ENCODE measurements around the gene FAAP20. TPM values are rescaled to one million over a fixed set of nuclear protein-coding genes. Genes with fewer than 3 reads are reported as not detected.

Gene FAAP20
- total and polyA plus RNA-seq, 4 donors: 49.0 to 124 (median 60.5) TPM

GRCh38 chr1:2193514-2194281 lies 874 bp downstream of the FAAP20 start:
- H3K4me1 ChIP-seq (ENCODE audit: control insufficient read depth in 1 of 2, insufficient read depth in 2 of 2, low read length in 2 of 2): no peaks in the 10 kb centered on the region
- intact Hi-C loops (cut with DNase I): loop anchor here (2.0 to 10.0 kb wide), 4 partner anchors 187 to 394 kb away; partner anchors contain the start of genes PANK4 (in 1 of the 2) and PRXL2B (in 1 of the 2)
- no peaks in the 10 kb centered on the region for H3K36me3 ChIP-seq (ENCODE audit: control insufficient read depth in 1 of 2, insufficient read depth in 2 of 2, low read length in 1 of 2)
- ATAC-seq (ENCODE audit: low FRiP score): no peak
- DNase-seq: no peak
- H3K27me3 ChIP-seq (ENCODE audit: control insufficient read depth in 1 of 2, insufficient read depth in 2 of 2, low read length in 1 of 2): no peaks in the 10 kb centered on the region
- WGBS, 2 donors: 74% methylated on average over 43 to 44 of the region's 44 CpGs
- H3K4me3 ChIP-seq (ENCODE audit: low read length in 2 of 2): no peak overlapping the region
- peak overlapping the region in 1 of 2 donors; percentile 41 for H3K27ac ChIP-seq (ENCODE audit: low read depth in 1 of 2, low read length in 2 of 2)
- H3K9me3 ChIP-seq (ENCODE audit: control insufficient read depth, low read length): no peaks in the 10 kb centered on the region

GRCh38 chr1:2192031-2192995 lies 2.3 kb downstream of the FAAP20 start:
- no peaks in the 10 kb centered on the region for H3K9me3 ChIP-seq (ENCODE audit: control insufficient read depth, low read length)
- H3K4me3 ChIP-seq (ENCODE audit: low read length in 2 of 2): no peak overlapping the region
- ATAC-seq (ENCODE audit: low FRiP score) (no peak), DNase-seq (peak in 1 of 2 donors; percentile 53)
- peak overlapping the region in 1 of 2 donors; percentile 64 for H3K27ac ChIP-seq (ENCODE audit: low read depth in 1 of 2, low read length in 2 of 2)
- no peaks in the 10 kb centered on the region for H3K4me1 ChIP-seq (ENCODE audit: control insufficient read depth in 1 of 2, insufficient read depth in 2 of 2, low read length in 2 of 2)
- intact Hi-C loops (cut with DNase I): loop anchor here (5.0 to 10.0 kb wide), 3 partner anchors 335 to 395 kb away; partner anchors contain the start of genes PANK4 (in 1 of the 2) and PRXL2B (in 1 of the 2)
- H3K36me3 ChIP-seq (ENCODE audit: control insufficient read depth in 1 of 2, insufficient read depth in 2 of 2, low read length in 1 of 2): no peaks in the 10 kb centered on the region
- 19 to 24% methylated on average over 30 of the region's 30 CpGs for WGBS, 2 donors
- H3K27me3 ChIP-seq (ENCODE audit: control insufficient read depth in 1 of 2, insufficient read depth in 2 of 2, low read length in 1 of 2): no peaks in the 10 kb centered on the region

- no peak for ATAC-seq (ENCODE audit: low FRiP score)
- Histone ChIP-seq H3K27ac (ENCODE audit: low read depth in 1 of 2, low read length in 2 of 2) (peak overlapping the region; percentile 47 to 64), H3K4me3 (ENCODE audit: low read length in 2 of 2) (peak overlapping the region; percentile 13 to 47), H3K9me3 (ENCODE audit: control insufficient read depth, low read length) (no peaks in the 10 kb centered on the region), H3K36me3 (ENCODE audit: control insufficient read depth in 1 of 2, insufficient read depth in 2 of 2, low read length in 1 of 2) (no peaks in the 10 kb centered on the region), H3K4me1 (ENCODE audit: control insufficient read depth in 1 of 2, insufficient read depth in 2 of 2, low read length in 2 of 2) (no peaks in the 10 kb centered on the region), H3K27me3 (ENCODE audit: control insufficient read depth in 1 of 2, insufficient read depth in 2 of 2, low read length in 1 of 2) (no peaks in the 10 kb centered on the region)
- no peak for DNase-seq
- intact Hi-C loops (cut with DNase I): loop anchor here (5.0 to 10.0 kb wide), 3 partner anchors 337 to 397 kb away; partner anchors contain the start of genes PANK4 (in 1 of the 2) and PRXL2B (in 1 of the 2)
- 52 to 54% methylated on average over 19 of the region's 19 CpGs for WGBS, 2 donors
Observed at GRCh38 chr1:2190491-2190976, 4.0 kb downstream of the FAAP20 start.

- WGBS, 2 donors: 2 to 5% methylated on average over 65 of the region's 65 CpGs
- intact Hi-C loops (cut with DNase I): loop anchor here (5.0 to 10.0 kb wide), 4 partner anchors 338 to 455 kb away; partner anchors contain the start of genes PANK4 (in 1 of the 2) and PRXL2B (in 1 of the 2)
- DNase-seq: peak; percentile 94 to 96
- Histone ChIP-seq H3K27ac (ENCODE audit: low read depth in 1 of 2, low read length in 2 of 2) (peak overlapping the region; percentile 47 to 64), H3K9me3 (ENCODE audit: control insufficient read depth, low read length) (no peaks in the 10 kb centered on the region), H3K4me1 (ENCODE audit: control insufficient read depth in 1 of 2, insufficient read depth in 2 of 2, low read length in 2 of 2) (no peaks in the 10 kb centered on the region), H3K4me3 (ENCODE audit: low read length in 2 of 2) (peak overlapping the region; percentile 13 to 47), H3K36me3 (ENCODE audit: control insufficient read depth in 1 of 2, insufficient read depth in 2 of 2, low read length in 1 of 2) (no peaks in the 10 kb centered on the region), H3K27me3 (ENCODE audit: control insufficient read depth in 1 of 2, insufficient read depth in 2 of 2, low read length in 1 of 2) (no peaks in the 10 kb centered on the region)
- ATAC-seq (ENCODE audit: low FRiP score): peak; percentile 95
Observed at GRCh38 chr1:2189459-2190425, 4.8 kb downstream of the FAAP20 start.

GRCh38 chr1:2188336-2188735 lies 6.2 kb downstream of the FAAP20 start:
- Histone ChIP-seq H3K4me3 (ENCODE audit: low read length in 2 of 2) (no peak overlapping the region), H3K9me3 (ENCODE audit: control insufficient read depth, low read length) (no peaks in the 10 kb centered on the region), H3K27me3 (ENCODE audit: control insufficient read depth in 1 of 2, insufficient read depth in 2 of 2, low read length in 1 of 2) (no peaks in the 10 kb centered on the region), H3K36me3 (ENCODE audit: control insufficient read depth in 1 of 2, insufficient read depth in 2 of 2, low read length in 1 of 2) (no peaks in the 10 kb centered on the region), H3K27ac (ENCODE audit: low read depth in 1 of 2, low read length in 2 of 2) (no peak overlapping the region), H3K4me1 (ENCODE audit: control insufficient read depth in 1 of 2, insufficient read depth in 2 of 2, low read length in 2 of 2) (no peaks in the 10 kb centered on the region)
- WGBS, 2 donors: 87 to 91% methylated on average over 16 of the region's 16 CpGs
- intact Hi-C loops (cut with DNase I): loop anchor here in 1 of 2 donors (10.0 kb wide), 1 partner anchor 456 kb away; no protein-coding TSS in a partner anchor
- DNase-seq (no peak), ATAC-seq (ENCODE audit: low FRiP score) (no peak)

- ATAC-seq (ENCODE audit: low FRiP score) (no peak), DNase-seq (no peak)
- no peaks in the 10 kb centered on the region for H3K4me1 ChIP-seq (ENCODE audit: control insufficient read depth in 1 of 2, insufficient read depth in 2 of 2, low read length in 2 of 2)
- H3K4me3 ChIP-seq (ENCODE audit: low read length in 2 of 2): no peak overlapping the region
- intact Hi-C loops (cut with DNase I): loop anchor here in 1 of 2 donors (10.0 kb wide), 1 partner anchor 457 kb away; no protein-coding TSS in a partner anchor
- no peaks in the 10 kb centered on the region for H3K27me3 ChIP-seq (ENCODE audit: control insufficient read depth in 1 of 2, insufficient read depth in 2 of 2, low read length in 1 of 2)
- no peak overlapping the region for H3K27ac ChIP-seq (ENCODE audit: low read depth in 1 of 2, low read length in 2 of 2)
- H3K9me3 ChIP-seq (ENCODE audit: control insufficient read depth, low read length): no peaks in the 10 kb centered on the region
- WGBS, 2 donors: 83 to 86% methylated on average over 13 of the region's 13 CpGs
- H3K36me3 ChIP-seq (ENCODE audit: control insufficient read depth in 1 of 2, insufficient read depth in 2 of 2, low read length in 1 of 2): no peaks in the 10 kb centered on the region
Observed at GRCh38 chr1:2187619-2188018, 7.0 kb downstream of the FAAP20 start.

GRCh38 chr1:2186901-2187300 lies 7.7 kb downstream of the FAAP20 start:
- Histone ChIP-seq H3K36me3 (ENCODE audit: control insufficient read depth in 1 of 2, insufficient read depth in 2 of 2, low read length in 1 of 2) (no peaks in the 10 kb centered on the region), H3K4me3 (ENCODE audit: low read length in 2 of 2) (no peak overlapping the region), H3K4me1 (ENCODE audit: control insufficient read depth in 1 of 2, insufficient read depth in 2 of 2, low read length in 2 of 2) (no peaks in the 10 kb centered on the region), H3K27me3 (ENCODE audit: control insufficient read depth in 1 of 2, insufficient read depth in 2 of 2, low read length in 1 of 2) (no peaks in the 10 kb centered on the region), H3K27ac (ENCODE audit: low read depth in 1 of 2, low read length in 2 of 2) (no peak overlapping the region), H3K9me3 (ENCODE audit: control insufficient read depth, low read length) (no peaks in the 10 kb centered on the region)
- WGBS, 2 donors: 93% methylated on average over 9 of the region's 9 CpGs
- ATAC-seq (ENCODE audit: low FRiP score) (no peak), DNase-seq (no peak)
- intact Hi-C loops (cut with DNase I): loop anchor here in 1 of 2 donors (10.0 kb wide), 1 partner anchor 458 kb away; no protein-coding TSS in a partner anchor
